ENCODE data around the gene MMP14. TPM values are rescaled to one million over a fixed set of nuclear protein-coding genes. Genes with fewer than 3 reads are reported as not detected.

Gene MMP14
- total RNA-seq, 4 donors from 2014 or later, result 106 to 161 (median 128) TPM

DNA sequence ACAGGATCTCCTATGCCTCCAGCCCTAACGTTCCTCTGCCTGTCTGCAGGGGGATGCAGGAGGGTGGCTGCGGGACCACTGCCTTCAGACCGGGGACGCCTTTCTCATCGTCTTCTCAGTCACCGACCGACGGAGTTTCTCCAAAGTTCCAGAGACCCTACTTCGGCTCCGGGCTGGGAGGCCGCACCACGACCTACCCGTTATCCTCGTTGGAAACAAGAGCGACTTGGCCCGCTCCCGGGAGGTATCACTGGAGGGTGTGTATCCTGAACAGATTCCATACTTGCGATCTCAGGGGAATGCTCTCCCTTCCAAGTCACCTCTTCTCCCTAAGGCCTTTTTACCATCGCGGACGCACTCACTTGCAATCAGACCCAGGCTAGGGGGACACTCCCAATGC lies 49.6 kb downstream of the MMP14 start:
- peaks cover 49% of the 10 kb centered on the region for H3K4me1 ChIP-seq
- no peak for TF ChIP-seq POLR2A (IDR thresholded peaks at IDR 0.05)
- WGBS, result 75% methylated on average over 21 of the region's 21 CpGs
- no peaks in the 10 kb centered on the region for H3K36me3 ChIP-seq
- no peaks in the 10 kb centered on the region for H3K9me3 ChIP-seq
- H3K4me3 ChIP-seq, result peak overlapping the region; percentile 55
- no peak overlapping the region for H3K27ac ChIP-seq
- DNase-seq (ENCODE audit: low spot score in 2 of 2), result no peak
- H3K27me3 ChIP-seq, result no peaks in the 10 kb centered on the region

DNA sequence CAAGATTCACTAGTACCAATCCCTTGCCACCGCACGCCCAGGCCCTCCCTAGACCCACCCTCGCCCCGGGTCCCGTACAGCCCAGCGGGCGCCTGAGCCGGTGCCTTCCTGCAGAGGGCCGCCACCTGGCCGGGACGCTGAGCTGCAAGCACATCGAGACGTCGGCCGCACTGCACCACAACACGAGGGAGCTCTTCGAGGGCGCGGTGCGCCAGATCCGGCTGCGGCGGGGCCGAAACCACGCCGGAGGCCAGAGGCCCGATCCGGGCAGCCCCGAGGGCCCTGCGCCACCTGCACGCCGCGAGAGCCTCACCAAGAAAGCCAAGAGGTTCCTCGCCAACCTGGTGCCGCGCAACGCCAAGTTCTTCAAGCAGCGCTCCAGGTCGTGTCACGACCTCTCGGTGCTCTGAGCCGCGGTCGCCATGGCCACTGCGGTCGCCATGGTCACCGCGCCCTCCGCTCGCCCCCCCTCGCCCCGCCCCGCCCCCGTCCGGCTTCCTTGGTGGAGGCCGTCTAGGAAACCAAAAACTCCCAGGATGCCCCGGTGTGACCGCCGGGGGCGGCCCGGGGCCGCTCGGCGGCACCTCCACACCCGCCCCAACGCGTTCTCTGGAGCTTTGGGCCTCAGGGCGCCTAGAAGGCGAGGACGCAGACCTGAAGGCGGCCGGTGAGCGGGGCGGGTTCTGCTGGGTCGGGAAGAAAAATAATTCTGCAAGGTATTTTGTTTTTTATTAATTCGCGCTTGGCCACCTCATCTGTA lies 50.3 kb downstream of the MMP14 start:
- peak overlapping the region; percentile 64 for H3K27ac ChIP-seq
- TF ChIP-seq POLR2AphosphoS5 (IDR thresholded peaks at IDR 0.05) (no peak), POLR2A (IDR thresholded peaks at IDR 0.05) (no peak), EP300 (IDR thresholded peaks at IDR 0.05) (no peak)
- TF ChIP-seq, protein P1, sequence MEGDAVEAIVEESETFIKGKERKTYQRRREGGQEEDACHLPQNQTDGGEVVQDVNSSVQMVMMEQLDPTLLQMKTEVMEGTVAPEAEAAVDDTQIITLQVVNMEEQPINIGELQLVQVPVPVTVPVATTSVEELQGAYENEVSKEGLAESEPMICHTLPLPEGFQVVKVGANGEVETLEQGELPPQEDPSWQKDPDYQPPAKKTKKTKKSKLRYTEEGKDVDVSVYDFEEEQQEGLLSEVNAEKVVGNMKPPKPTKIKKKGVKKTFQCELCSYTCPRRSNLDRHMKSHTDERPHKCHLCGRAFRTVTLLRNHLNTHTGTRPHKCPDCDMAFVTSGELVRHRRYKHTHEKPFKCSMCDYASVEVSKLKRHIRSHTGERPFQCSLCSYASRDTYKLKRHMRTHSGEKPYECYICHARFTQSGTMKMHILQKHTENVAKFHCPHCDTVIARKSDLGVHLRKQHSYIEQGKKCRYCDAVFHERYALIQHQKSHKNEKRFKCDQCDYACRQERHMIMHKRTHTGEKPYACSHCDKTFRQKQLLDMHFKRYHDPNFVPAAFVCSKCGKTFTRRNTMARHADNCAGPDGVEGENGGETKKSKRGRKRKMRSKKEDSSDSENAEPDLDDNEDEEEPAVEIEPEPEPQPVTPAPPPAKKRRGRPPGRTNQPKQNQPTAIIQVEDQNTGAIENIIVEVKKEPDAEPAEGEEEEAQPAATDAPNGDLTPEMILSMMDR (IDR thresholded peaks at IDR 0.05), result no peak
- no peaks in the 10 kb centered on the region for H3K27me3 ChIP-seq
- peak overlapping the region; percentile 55 for H3K4me3 ChIP-seq
- H3K36me3 ChIP-seq, result no peaks in the 10 kb centered on the region
- H3K4me1 ChIP-seq, result peaks cover 49% of the 10 kb centered on the region
- DNase-seq (ENCODE audit: low spot score in 2 of 2), result peak; percentile 83 to 88
- H3K9me3 ChIP-seq, result no peaks in the 10 kb centered on the region
- 8% methylated on average over 16 of the region's 77 CpGs for WGBS

DNA sequence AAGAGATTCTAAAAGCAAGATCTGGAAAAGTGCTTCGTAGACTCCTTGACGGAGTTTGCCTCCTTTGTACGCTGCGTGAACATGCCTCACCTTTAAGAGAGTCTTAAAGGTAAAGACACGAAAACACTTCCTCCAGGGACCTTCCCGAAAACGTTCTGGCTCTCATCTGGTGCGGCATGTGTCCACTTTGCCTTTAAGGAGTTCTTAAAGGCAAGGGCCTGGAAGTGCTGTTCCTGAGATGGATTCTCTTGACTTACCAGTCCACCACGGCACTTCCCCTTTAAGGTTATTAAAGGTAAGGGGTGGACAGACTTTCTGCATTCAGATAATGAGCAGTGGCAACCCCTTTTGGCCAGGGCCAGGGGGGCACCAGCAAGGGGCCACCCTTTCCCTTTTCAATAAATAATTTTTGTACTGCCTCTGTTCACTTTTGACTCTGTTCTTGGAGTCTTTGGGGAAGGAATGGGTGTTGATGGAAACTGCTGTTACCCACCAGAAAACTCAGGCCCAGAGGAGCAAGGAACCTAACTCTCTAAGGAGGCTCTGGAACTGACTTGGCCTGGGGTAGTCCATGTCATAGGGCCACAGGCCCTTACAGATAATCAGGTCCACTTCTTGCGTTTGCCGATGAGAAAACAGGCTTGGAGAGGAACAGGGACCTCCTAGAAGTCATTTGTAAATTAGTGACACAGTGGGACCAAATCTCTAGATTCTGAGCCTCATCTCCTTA lies 51.0 kb downstream of the MMP14 start:
- no peaks in the 10 kb centered on the region for H3K9me3 ChIP-seq
- no peak for DNase-seq (ENCODE audit: low spot score in 2 of 2)
- H3K4me1 ChIP-seq, result peaks cover 45% of the 10 kb centered on the region
- no peaks in the 10 kb centered on the region for H3K36me3 ChIP-seq
- TF ChIP-seq POLR2AphosphoS5 (IDR thresholded peaks at IDR 0.05), result peak in 1 of 3 donors; percentile 29
- TF ChIP-seq, protein P1 (IDR thresholded peaks at IDR 0.05), result no peak
- H3K27me3 ChIP-seq, result no peaks in the 10 kb centered on the region
- WGBS, result 15% methylated on average over 11 of the region's 11 CpGs
- H3K27ac ChIP-seq, result peak overlapping the region; percentile 64
- H3K4me3 ChIP-seq, result peak overlapping the region; percentile 55

DNA sequence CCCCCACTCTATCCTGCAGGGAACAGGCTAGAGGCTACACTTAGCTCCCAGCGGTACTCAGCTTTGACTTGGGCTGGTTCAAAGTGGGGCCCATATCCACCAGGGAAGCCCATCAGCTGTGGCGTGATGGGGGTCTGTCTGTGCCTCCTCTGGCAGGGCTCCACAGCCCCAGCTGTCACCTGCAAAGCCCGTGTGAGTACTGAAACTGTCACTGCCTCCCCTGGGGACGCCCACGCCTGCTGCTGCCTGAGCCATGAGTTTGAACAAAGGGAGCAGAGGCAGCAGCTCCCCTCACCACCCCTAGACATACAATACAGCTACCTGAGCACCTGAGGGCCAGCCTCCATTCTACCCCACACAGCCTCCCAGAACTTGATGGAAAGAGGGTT lies 51.6 kb downstream of the MMP14 start:
- peaks cover 39% of the 10 kb centered on the region for H3K4me1 ChIP-seq

DNA sequence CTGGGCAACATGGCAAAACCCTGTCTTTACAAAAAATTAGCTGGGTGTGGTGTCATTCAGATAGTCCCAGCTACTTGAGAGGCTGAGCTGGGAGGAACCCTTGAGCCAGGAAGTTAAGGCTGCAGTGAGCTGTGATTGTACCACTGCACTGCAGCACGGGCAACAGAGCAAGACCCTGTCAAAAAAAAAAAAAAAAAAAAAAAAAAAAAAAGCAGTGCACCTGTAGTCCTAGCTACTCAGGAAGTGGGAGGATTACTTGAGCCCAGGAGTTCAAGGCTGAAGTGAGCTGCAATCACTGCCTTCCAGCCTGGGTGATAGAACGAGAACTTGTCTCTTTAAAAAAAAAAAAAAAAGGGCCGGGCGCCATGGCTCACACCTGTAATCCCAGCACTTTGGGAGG lies 52.3 kb downstream of the MMP14 start:
- TF ChIP-seq POLR2AphosphoS5 (IDR thresholded peaks at IDR 0.05) (no peak), EP300 (IDR thresholded peaks at IDR 0.05) (no peak), POLR2A (IDR thresholded peaks at IDR 0.05) (no peak)
- DNase-seq (ENCODE audit: low spot score in 2 of 2), result no peak
- Histone ChIP-seq H3K4me3 (no peak overlapping the region), H3K4me1 (peaks cover 33% of the 10 kb centered on the region), H3K36me3 (no peaks in the 10 kb centered on the region), H3K27ac (no peak overlapping the region), H3K9me3 (no peaks in the 10 kb centered on the region), H3K27me3 (no peaks in the 10 kb centered on the region)
- 42% methylated on average over 4 of the region's 4 CpGs for WGBS

More for the DNA sequence above, 51.6 kb downstream of the MMP14 start:
- no CpG with 5 or more reads among the region's 5 CpGs for WGBS
- no peak for DNase-seq (ENCODE audit: low spot score in 2 of 2)
- TF ChIP-seq POLR2AphosphoS5 (IDR thresholded peaks at IDR 0.05) (no peak), EP300 (IDR thresholded peaks at IDR 0.05) (no peak), POLR2A (IDR thresholded peaks at IDR 0.05) (no peak)
- TF ChIP-seq, protein P1 (IDR thresholded peaks at IDR 0.05), result no peak
- Histone ChIP-seq H3K4me3 (peak overlapping the region; percentile 55), H3K27ac (no peak overlapping the region), H3K36me3 (no peaks in the 10 kb centered on the region), H3K27me3 (no peaks in the 10 kb centered on the region), H3K9me3 (no peaks in the 10 kb centered on the region)

DNA sequence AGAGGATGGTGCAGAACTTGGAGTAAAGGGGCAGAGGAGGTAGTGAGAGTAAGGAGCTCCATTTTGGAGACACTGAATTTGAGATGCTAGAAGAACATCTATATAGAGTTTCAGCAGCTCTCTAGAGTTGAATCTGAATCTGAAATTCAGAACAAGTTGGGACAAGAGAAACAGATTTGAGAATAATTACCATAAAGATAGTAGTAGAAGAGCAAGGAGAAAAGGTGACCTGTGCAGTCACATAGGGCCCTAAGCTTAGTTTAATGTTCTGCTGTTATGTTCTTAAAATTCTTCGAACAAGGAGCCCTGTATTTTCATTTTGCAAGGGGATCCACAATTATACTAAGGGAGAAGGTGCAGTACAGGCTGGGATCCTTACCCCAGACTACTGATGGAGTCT lies 54.0 kb downstream of the MMP14 start:
- no peak overlapping the region for H3K4me3 ChIP-seq
- 63% methylated on average over 1 of the region's 1 CpG for WGBS
- peaks cover 33% of the 10 kb centered on the region for H3K4me1 ChIP-seq
- H3K27me3 ChIP-seq, result no peaks in the 10 kb centered on the region
- no peak for TF ChIP-seq POLR2A (IDR thresholded peaks at IDR 0.05)
- no peaks in the 10 kb centered on the region for H3K9me3 ChIP-seq
- no peak for DNase-seq (ENCODE audit: low spot score in 2 of 2)
- no peaks in the 10 kb centered on the region for H3K36me3 ChIP-seq
- H3K27ac ChIP-seq, result no peak overlapping the region

Data from suprapubic skin (tissue), 4 donors.